ENCODE data around the gene SCYGR8. TPM values are rescaled to one million over a fixed set of nuclear protein-coding genes. Genes with fewer than 3 reads are reported as not detected.

Gene SCYGR8
- total RNA-seq, 1 experiment from 2014 or later = not detected

DNA sequence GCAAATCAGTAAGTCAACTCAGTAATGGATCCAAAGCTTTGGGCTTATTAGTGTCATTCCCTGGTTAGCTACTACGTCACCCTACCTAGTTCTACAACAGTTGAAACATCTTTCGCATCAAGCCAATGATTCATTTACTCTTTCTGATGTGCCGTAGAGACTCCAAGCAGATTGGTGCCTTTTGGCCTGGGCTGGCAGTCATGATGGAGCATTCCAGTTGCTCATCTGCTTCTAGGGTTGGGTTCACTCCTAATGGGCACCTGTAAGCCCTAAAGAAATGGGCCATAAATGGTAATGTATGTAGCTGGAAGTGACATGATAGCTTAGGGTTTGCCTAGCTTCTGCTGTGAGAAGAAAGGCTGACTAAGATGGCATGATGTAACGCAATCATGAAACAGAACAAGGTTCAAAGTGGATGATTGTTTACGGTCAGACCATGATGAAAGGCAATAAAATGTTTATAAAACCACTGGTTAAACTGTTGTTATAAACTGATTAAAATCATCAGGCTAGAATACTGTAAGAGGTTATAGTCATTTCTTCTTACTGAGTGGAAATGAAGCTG, 47.5 kb downstream of the SCYGR8 start:
- Mint-ChIP-seq H3K27me3 (ENCODE audit: unreplicated experiment) (no peaks in the 10 kb centered on the region), H3K4me3 (ENCODE audit: low read depth, unreplicated experiment) (no peak overlapping the region), H3K27ac (ENCODE audit: unreplicated experiment) (no peak overlapping the region), H3K4me1 (ENCODE audit: low read depth, unreplicated experiment) (peaks cover 44% of the 10 kb centered on the region), H3K9me3 (ENCODE audit: low read depth, unreplicated experiment) (no peaks in the 10 kb centered on the region), H3K36me3 (ENCODE audit: insufficient read depth, unreplicated experiment) (peaks cover 12% of the 10 kb centered on the region)
- no TSS peak for BruUV-seq (replicated peaks)
- DNase-seq = no peak
- TF ChIP-seq, protein P1, sequence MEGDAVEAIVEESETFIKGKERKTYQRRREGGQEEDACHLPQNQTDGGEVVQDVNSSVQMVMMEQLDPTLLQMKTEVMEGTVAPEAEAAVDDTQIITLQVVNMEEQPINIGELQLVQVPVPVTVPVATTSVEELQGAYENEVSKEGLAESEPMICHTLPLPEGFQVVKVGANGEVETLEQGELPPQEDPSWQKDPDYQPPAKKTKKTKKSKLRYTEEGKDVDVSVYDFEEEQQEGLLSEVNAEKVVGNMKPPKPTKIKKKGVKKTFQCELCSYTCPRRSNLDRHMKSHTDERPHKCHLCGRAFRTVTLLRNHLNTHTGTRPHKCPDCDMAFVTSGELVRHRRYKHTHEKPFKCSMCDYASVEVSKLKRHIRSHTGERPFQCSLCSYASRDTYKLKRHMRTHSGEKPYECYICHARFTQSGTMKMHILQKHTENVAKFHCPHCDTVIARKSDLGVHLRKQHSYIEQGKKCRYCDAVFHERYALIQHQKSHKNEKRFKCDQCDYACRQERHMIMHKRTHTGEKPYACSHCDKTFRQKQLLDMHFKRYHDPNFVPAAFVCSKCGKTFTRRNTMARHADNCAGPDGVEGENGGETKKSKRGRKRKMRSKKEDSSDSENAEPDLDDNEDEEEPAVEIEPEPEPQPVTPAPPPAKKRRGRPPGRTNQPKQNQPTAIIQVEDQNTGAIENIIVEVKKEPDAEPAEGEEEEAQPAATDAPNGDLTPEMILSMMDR (IDR thresholded peaks at IDR 0.05; ENCODE audit: unreplicated experiment) = no peak
- intact Hi-C loops (cut with micrococcal nuclease; ENCODE audit: unreplicated experiment) = no loop called here
- CTCF ChIA-PET = interaction anchor here (0.6 to 1.1 kb wide), 3 partner anchors 19 to 75 kb away, joined by 3 to 5 read pairs (median 3); no protein-coding TSS in a partner anchor

Other genes starting within 250 kb of the SCYGR8 start
- not detected in 2 replicates for gene SCYGR2, start 147.0 kb upstream of the SCYGR8 start, total RNA-seq (2022)
- gene SCYGR3, start 131.1 kb upstream of the SCYGR8 start, total RNA-seq (2022) = not detected in 2 replicates
- gene SCYGR4, start 128.4 kb upstream of the SCYGR8 start, total RNA-seq (2022) = 0.22 TPM in 1 of 2 replicates, not detected in the other
- gene SCYGR5, start 79.1 kb upstream of the SCYGR8 start, total RNA-seq (2022) = not detected in 2 replicates
- 63.8 and 82.4 TPM in 2 replicates for gene SLC19A3, start 27.9 kb upstream of the SCYGR8 start, total RNA-seq (2022)
- gene SCYGR6, start 21.1 kb upstream of the SCYGR8 start, total RNA-seq (2022) = not detected in 2 replicates
- gene SCYGR7, start 17.6 kb upstream of the SCYGR8 start, total RNA-seq (2022) = not detected in 2 replicates
- gene CCL20, start 67.9 kb downstream of the SCYGR8 start, total RNA-seq (2022) = 25.4 and 39.9 TPM in 2 replicates
- gene DAW1, start 125.7 kb downstream of the SCYGR8 start, total RNA-seq (2022) = 2.4 and 3.2 TPM in 2 replicates